T-helper 1 cell treated with Interleukin-12 subunit alpha and Interleukin-12 subunit beta and Interleukin-4 antibody, amounts not matched to agents 30 ng/mL and 1 ng/mL, for 36 hours (primary cell): Measurements from ENCODE around the gene OSBPL10. TPM values are rescaled to one million over a fixed set of nuclear protein-coding genes. Genes with fewer than 3 reads are reported as not detected.

Experiments used
- intact Hi-C: fragments of 100-400 bp; cut with micrococcal nuclease; formaldehyde crosslinking; loops from one replicate; pipeline ENCODE4 v1.15.1; 2024
- total RNA-seq: library from RNA; stranded (reverse); gene quantifications from 2 replicates; pipeline ENCODE4 v1.2.3, GENCODE V29; 2022

OSBPL10 gene
- total RNA-seq, 1 donor from 2014 or later: 4.7 TPM

DNA sequence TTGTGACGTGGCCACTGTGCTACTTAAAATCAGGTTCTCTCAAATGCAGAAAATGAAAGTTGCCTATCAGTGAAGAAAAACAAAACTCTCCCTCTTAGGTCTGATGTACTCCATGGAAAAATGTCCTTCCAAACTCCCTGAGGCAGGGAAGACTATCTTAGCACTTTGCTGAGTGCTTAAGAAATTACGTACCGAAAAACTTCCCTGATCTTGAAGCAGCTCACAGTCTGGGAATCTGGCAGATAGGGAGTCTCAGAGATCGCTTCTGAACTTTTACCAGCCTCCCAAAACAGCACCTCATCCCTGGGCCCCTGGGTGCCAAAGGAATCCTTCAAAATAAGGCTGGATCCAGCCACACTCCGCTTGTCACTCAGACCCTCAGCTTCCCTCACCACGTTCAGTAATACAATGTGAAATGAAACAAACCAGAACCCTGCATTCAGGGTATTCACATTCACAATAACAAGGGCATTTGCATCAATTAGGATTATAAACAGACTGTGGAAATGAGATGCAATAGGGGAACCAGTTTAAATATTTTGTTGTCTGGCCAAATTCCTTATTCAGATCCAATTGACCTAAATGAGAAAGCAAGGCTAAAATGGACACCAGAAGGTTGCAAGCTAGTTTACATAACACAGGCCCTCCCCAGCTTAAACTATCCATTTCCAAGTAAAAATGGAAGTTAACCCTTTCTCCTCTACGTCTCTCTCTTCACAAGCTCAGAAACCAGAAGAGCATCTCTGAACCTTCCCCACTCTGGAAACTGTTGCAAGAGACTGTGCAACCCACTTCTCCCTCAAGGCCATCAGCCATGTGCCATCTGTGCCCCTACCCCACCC, 20.9 kb downstream of the OSBPL10 start:
- intact Hi-C loops: no loop called here

DNA sequence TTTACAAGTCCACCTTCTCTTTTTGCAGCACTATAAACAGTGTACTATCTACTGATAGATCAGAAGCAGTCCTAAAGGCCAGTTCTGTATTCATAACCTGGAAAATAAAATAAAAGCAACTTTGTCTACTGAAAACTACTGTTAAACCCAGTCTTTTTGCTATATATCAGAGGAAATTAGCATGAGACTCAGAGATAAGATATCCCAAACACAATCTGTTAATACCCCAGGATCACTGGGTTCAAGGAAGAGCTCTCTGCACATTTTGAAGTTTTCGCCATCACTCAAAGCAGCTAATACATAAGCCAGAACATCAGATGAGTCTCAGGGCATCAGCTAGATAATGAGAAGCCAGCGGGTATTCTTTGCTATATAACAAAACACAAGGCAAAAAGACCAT, 21.8 kb downstream of the OSBPL10 start:
- intact Hi-C loops: no loop called here

DNA sequence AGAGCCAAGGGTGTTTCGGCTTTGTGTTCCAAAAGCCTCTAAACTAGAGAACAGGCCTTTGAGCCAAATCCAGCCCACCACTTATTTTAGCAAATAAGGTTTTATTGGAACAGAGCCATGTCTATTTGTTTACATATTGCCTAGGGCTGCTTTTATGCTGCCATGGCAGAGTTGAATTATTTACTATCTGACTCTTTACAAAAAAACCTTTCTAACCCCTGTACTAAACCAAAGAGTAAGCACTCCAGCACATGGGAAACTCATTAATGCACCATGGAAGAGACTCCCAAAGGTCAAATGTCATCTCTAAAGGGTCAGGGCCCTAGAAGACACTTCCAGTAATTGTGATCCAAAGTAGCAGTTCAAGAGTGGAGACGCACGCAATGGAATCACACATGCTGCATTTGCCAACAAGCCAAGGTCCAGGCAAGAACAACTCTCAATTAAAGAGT, 22.3 kb downstream of the OSBPL10 start:
- intact Hi-C loops: no loop called here

DNA sequence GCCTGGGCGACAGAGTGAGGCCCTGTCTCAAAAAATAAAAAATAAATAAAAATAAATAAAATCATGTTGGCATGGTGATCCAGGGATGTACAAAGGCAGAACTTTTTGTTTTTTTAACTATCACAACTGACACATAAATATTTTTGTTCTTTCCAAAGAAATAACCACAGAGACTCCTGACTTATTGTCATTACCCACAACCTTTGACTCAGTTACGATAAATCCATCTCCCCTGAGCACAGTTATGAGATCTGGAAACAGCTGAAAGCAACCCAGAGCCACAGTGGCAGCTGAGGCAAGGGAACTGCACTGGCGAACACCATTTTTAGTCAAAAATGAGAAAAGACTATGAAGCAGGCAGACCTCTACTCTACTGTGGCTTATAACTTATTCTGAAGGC, 24.0 kb downstream of the OSBPL10 start:
- intact Hi-C loops: no loop called here

DNA sequence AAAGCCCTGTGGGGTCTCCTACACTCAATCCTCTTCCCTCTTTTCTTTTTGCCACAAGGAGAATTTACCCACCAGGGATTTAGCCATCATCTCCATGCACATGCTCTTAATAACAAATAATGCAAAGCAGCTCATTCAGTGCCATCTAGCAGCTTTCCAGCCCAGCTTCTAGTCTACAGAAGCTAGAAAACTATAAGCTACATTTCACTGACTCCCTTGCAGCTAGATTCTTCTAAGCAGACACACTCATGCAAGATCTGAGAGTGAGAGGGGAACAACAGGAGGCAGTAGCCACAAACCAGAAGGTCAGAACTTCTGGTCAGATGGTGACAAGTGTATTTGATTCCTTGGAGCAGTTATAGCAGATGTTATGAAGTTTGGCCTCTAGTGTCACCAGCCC, 25.5 kb downstream of the OSBPL10 start:
- intact Hi-C loops: no loop called here

DNA sequence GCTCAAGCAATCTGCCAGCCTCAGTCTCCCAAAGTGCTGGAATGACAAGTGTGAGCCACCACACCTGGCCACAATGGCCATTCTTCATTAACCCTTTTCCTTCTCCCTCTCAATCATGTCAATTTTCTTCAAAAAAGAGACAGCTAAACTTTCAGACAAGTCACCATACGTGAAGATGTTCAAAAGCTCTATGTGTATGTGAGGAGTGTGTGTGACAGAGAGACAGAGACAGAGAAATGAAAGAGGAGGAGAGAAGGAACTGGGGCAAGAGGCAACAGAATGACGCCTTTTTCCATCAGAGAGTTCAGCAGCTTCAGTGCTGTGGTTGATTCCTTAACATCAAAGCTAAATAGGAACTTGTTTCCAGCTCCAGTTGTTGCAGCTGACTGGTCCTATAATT, 27.4 kb downstream of the OSBPL10 start:
- intact Hi-C loops: no loop called here

DNA sequence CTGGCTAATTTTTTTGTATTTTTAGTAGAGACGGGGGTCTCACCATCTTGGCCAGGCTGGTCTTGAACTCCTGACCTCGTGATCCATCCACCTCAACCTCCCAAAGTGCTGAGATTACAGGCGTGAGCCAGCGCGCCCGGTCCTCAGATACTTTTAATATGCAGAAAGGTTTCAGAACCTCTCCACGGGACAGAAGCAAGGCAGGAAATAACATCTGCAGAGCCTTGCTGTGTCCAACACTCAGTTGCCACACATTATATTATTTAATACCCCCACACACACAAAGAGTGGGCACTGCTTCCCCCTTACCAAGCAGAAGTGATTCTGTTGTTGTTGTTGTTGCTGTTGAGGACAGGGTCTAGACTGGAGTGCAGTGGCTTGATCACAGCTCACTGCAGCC, 28.0 kb downstream of the OSBPL10 start:
- intact Hi-C loops: no loop called here

DNA sequence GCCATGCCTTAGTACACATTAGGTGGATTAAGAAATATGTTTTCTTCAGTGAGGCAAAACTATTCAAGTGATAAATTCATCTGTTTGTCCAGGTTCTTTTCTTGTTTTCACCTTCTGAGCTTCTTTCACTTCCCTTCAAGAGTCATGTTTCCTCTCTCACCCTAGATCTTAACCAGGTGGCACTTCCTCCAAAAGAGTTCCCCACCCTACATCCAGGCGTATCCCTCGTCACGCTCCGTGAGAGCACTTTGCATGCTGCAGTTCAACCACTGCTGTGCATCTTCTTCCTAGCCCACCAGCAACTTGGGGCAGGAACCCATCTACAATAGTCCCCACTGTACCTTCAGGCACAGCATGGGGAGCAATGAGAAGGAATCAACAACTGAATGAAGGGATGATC, 28.9 kb downstream of the OSBPL10 start:
- intact Hi-C loops: no loop called here

DNA sequence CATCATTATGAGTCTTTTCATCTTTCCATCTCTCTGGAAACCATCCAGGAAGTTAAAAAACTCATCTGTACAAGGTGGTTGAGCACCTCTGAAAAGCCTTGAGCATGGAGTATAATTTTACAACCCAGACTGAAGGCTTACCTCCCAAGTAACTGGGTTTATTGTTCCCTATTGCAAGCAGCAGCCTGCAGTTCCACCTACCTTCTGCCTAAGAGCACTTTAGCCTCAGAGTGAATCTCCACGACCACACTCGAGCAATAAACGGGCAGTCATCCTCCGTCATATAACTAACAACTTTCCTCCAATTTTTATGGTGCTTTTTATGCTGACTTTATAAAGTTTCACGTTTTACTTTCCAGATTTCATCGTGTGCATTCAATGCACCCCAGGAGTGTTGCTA, 32.8 kb downstream of the OSBPL10 start:
- intact Hi-C loops: no loop called here

DNA sequence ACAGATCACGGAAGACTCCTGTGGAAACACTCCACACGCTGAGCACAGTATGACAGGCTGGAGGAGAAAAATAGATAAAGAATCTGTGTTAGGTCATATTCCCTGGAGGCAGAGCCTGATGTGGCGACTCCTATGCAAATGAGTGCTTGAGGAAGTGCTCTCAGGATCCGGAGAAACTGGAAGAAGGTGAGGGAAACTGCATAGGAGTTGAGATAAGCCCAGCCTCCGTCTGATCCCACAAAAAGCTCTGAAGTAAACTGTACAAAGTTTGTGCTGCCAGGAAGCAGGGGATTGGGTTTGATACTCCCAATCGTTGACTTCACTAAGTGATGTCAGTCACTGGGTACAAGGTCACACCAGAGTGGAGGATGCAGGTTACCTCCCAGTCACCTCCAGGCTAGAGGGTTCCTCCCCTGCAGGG, 33.4 kb downstream of the OSBPL10 start:
- intact Hi-C loops: no loop called here

DNA sequence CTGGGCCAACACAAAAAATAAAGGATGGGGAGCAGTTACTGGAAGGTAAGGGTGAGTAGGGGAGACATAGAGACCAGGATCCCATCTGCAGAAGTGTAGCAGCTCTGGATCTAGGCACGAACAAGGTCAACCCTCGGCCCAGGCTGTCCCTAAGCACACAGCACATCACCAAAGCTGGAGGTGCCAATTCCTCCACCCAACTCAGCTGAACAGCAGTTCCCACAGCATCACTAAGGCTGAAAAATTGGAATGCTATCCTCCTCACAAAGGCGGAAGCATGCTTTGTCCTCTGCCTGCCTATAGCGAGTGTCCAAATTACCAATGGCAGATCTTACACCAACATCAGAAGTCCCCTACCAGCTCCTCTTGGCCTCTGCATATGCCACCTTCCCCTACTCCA, 33.9 kb downstream of the OSBPL10 start:
- intact Hi-C loops: no loop called here

DNA sequence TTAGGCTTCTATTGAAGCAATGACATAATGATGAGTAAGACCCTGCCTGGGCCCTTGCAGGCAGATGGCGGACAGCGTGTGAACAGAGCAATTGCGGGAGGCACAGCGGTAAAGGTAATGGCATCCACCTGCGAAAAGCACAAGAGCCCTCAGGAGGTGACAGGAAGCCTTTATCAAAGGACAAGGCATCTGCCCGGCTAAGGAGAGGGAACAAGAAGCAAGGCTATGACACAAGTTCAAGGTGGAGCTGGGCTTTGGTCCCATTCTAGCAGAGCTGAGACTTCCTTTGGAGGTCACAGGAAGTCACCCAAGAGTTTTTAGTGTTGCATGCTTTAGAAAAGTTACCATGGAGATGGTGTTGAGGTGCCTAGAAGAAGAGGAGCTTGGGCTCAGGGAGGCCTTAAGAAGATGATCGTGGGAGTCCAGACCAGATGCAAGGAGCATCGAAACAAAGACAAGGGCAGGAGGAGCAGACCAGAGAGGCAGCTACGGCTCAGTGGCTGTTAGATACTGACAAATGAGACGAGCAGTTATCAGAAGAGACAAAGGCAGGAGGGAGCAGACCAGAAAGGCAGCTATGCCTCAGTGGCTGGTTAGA, 34.5 kb downstream of the OSBPL10 start:
- intact Hi-C loops: no loop called here

DNA sequence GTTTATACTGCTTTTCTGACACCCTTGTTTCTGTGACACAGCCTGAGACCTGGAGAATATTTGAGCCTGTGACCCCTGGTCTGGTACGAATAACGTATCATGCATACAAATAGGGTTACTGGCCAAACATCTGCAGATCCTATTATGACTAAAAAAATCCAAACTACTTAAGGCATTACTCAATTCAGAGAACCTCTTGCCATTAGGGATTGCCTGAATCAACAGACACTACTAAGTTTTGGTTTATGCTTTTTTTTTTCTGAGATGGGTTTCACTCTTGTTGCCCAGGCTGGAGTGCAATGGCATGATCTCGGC, 35.4 kb downstream of the OSBPL10 start:
- intact Hi-C loops: no loop called here

DNA sequence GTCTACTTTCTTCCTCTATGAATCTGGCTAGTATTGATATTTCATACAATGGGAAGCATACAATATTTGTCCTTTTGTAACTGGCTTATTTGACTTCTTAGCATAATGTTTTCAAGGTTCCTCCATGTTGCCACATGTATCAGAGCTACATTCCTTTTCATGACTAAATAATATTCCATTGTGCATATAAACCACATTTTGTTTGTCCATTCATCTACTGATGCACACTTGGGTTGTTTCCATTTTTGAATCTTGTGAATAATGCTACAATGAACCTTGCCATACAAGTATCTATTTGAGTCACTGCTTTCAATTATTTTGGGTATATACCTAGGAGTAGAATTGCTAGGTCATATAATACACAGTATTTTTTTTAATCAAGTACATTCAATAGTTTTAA, 38.0 kb downstream of the OSBPL10 start:
- intact Hi-C loops: no loop called here

DNA sequence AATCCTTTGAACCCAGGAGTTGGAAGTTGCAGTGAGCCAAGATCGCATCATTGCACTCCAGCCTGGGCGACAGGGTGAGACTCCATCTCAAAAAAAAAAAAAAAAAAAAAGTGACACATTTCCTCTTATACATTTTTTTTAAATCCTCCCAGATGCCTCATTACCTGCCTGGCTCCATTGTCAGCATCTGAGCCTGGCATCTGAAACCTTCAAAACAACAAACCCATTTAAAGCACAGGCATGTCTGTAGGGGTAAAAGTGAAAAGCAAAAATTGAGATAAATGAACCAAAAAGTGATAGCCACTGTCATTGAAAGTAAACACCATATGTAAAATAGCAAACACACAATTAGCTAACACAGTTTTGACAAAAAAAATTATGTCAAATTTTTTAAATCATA, 38.6 kb downstream of the OSBPL10 start:
- intact Hi-C loops: no loop called here

DNA sequence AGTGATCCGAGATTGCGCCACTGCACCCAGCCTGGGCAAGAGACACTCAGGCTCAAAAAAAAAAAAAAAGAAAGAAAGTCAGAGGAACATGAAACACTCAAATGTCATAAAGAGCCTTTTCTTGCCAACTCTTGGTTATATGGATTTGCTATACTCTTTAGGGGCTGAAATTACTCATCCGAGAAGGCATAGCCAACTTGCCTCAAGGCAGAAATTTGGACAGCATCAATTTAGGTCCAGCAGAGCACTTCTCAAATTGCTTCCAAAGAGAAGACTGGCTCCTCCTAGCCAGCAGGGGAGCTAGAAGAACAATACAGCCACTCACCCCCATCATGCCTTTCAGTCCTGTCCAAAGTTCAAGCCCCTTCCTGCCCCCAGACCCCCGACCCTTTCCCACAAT, 43.8 kb downstream of the OSBPL10 start:
- intact Hi-C loops: no loop called here

DNA sequence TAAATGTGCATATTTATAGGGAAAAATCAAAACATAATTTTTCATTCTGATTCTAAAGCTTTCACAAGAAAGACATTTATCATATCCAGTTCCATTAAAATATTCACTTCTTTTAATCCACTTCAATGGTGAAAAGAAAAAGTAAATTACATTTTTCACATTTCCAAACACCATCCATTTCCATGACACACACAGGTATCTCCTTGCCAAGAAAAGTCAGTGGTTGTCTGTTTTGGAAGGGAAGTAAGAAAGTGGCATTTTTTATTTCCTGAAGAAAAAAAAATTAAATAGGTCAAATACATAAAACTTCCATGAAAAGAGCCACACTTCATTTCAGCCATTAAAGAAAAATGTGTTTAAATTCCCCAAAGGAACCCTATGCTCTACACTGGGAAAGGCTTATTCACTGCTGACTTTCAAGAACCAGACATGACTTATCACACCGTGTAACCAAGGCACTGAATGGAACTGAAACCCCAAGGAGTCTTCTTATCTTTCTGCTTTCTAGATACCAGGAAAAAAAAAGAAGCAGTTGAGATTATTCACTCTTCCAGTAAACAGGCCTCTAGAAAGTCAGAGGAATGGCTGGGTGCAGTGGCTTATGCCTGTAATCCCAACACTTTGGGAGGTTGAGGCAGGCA, 44.5 kb downstream of the OSBPL10 start:
- intact Hi-C loops: no loop called here

DNA sequence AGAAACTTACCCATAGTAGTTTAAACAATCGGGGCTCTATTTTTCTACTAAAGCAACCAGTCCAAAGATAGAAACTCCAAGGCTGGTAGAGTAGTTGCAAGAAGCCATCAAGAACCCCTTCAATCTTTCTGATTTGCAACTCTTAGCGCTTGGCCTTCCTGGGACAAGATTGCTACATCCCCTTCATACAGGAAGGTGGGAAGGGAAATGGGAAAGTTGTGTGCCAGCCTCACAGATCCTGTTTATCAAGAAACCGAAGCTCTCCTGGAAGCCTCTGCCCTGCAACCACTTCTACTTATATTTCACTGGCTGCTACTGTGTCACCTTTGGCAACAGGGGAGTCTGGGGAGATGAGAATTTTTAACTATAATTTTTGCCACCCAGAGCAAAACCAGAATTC, 46.2 kb downstream of the OSBPL10 start:
- intact Hi-C loops: no loop called here

DNA sequence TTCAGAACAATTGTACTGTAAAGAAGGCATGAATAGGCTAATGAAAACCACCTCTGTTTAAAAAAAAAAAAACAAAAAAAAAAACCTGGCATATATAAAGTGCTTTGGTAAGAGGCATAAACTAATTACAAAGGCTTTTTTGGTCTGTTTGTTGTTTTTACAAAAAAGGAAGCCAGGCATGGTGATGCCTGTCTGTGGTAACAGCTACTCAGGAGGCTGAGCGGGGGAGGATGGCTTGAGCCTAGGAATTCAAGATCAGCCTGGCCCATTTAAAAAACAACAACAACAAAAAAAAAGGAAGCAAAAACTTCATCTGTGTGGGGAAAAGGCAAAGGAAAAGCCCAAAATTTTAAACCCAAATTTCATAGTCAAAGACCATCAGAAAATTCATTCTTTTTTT, 47.0 kb downstream of the OSBPL10 start:
- intact Hi-C loops: no loop called here

DNA sequence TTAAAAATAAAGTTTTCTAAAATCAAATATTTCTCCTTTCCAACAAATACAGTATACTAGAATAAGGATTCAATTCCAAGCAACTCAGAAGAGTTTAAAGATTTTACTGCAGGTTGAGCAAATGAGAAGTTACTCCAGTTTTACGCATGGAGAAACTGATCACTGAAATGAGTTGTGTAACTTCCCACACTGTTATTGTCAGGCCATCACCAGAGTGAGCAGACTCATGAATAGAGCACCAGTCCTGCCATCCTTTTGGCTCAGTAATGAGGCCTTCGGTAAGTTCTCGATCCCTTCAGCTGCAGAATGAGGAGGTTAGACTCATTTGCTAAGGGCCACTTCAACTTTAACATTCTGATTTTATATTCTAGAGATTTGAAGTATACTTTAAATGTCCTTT, 48.1 kb downstream of the OSBPL10 start:
- intact Hi-C loops: no loop called here

DNA sequence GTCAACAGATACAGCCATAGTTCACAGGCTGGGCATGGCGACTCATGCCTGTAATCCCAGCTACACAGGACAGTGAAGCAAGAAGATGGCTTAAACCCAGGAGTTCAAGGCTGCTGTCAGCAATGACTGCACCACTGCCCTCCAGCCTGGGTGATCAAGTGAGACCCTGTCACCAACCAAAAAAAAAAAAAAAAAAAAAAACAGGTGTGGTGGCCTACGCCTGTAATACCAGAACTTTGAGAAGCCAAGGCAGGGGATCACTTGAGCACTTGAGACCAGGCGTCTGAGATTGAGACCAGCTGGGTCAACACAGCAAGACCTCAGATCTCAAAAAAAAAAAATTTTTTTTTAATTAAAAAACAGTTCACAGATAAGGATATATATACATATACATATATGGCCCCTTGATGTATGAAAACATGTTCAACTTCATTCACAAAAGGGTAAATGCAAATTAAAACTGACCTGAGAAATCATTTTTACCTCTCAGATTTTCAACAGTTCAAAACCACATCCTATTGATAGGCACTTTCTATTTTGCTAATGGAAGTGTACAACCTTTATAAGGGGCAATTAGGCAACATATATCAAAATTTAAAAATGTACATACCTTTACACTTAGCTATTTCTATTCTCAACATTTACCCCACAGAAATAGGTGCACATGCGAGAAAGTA, 51.1 kb downstream of the OSBPL10 start:
- intact Hi-C loops: no loop called here

DNA sequence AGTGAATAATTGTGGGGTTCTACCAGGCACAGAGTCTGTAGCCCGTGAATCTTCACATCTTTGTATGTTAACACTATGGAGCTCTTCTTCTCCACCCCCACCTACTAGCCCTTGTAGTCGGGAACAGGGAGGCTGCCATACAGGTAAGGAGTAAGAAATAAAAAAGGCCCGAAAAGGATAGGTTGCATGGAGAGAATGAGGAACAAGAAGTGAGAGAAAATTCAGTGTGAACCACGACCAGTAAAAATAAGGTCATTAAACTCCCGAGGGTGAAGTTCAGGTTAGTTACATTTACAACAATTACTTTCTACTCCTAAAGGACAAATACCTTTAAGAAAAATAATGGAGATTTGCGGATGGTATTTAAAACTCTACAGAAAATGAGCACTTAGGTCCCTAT, 53.3 kb downstream of the OSBPL10 start:
- intact Hi-C loops: no loop called here
